SK-N-MC (cell line): ENCODE results near the gene PEPD.

ENCODE experiments used
- DNase-seq: peaks from one replicate; pipeline ENCODE4 v3.0.0-alpha.2; 2011; ENCODE audit warnings: low read depth, low spot score
- H3K27ac ChIP-seq: fragments of 200-600 bp; sonication (generic); 2 replicates; pipeline ENCODE4 v1.5.1; 2016; ENCODE audit warnings: mixed run types
- H3K36me3 ChIP-seq: fragments of 200-600 bp; sonication (generic); 2 replicates; pipeline ENCODE4 v1.6.1; 2017; ENCODE audit warnings: antibody characterized with exemption, low read length, mixed read lengths; ENCODE audit not compliant: insufficient read depth
- H3K4me3 ChIP-seq: fragments of 200-600 bp; sonication (generic); 2 replicates; pipeline ENCODE4 v1.5.1; 2016
- H3K9ac ChIP-seq: fragments of 200-600 bp; sonication (generic); 2 replicates; pipeline ENCODE4 v1.8.0; 2017; ENCODE audit warnings: mixed run types, mixed read lengths; ENCODE audit not compliant: insufficient read length
- H3K9me3 ChIP-seq: fragments of 200-600 bp; sonication (generic); 2 replicates; pipeline ENCODE4 v1.6.1; 2017; ENCODE audit warnings: low read depth, mild to moderate bottlenecking, antibody characterized with exemption, low read length, moderate library complexity, mixed read lengths
- EZH2 ChIP-seq: fragments of 200-600 bp; sonication (generic); IDR thresholded peaks from one replicate; pipeline ENCODE4 v1.6.1; 2017; ENCODE audit warnings: antibody characterized with exemption
- FOXP2 ChIP-seq: optimal IDR thresholded peaks from 2 replicates; pipeline ENCODE3; 2011; ENCODE audit warnings: mild to moderate bottlenecking, moderate library complexity; ENCODE audit not compliant: insufficient read depth; ENCODE audit errors: extremely low read length, control extremely low read depth
- POLR2AphosphoS5 ChIP-seq: IDR thresholded peaks from 2 replicates; pipeline ENCODE4 v1.6.1; 2012; ENCODE audit warnings: mild to moderate bottlenecking, low read depth, low read length, borderline replicate concordance

PEPD gene

GRCh38 chr19:33343301-33343700 lies 178.3 kb downstream of the PEPD start:
- Histone ChIP-seq H3K36me3 (no peaks in the 10 kb centered on the region), H3K9ac (no peak overlapping the region), H3K4me3 (no peak overlapping the region), H3K27ac (no peak overlapping the region), H3K9me3 (no peaks in the 10 kb centered on the region)
- no peak for TF ChIP-seq EZH2
- no peak for TF ChIP-seq POLR2AphosphoS5
- no peak for TF ChIP-seq FOXP2
- no peak for DNase-seq

GRCh38 chr19:33340991-33341390 lies 180.6 kb downstream of the PEPD start:
- H3K27ac ChIP-seq: no peak overlapping the region
- H3K9me3 ChIP-seq: no peaks in the 10 kb centered on the region
- TF ChIP-seq EZH2: no peak
- H3K4me3 ChIP-seq: no peak overlapping the region
- no peak for DNase-seq
- H3K9ac ChIP-seq: no peak overlapping the region
- no peaks in the 10 kb centered on the region for H3K36me3 ChIP-seq

DNA sequence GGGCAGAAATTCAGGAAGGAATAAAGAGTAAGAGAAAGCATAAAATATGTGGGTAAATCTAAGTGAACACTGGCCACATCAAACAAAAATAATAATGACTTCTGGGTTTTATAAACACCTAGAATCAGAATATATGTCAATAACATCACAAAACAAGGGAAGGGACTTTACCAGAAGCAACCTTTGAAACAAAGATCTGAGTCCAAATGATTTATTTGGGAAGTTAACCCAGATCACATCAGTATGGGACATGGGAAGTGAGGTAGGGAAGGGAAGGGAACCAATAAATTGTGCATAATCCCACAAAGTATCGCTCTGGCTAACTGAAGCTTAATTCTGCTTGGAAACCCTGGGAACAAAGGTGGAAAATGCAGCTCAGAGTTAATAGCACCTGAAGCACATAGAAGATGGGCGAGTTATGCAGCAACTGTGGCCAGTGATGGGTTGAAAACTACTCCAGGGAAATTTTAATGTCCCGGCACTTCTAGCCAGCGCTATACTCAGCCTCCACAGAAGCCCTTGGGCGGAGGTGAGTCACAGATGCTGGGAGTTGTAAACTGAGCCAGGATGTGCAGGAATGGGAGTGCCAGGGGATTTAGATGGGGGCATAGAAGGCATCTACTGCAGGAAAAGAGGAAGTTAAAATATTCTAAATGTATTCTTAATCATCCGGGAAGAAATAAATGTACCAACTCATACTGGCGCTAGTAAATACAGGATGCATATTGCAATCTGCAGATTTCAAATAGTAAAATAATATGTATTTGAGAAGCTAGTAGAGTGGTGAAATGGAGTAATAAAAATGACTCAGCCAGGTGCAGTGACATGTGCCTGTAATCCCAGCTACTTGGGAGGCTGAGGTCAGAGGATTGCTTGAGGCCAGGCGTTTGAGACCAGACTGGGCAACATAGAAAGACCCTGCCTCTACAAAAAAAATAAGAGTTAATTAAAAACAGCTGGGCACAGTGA lies 182.3 kb downstream of the PEPD start:
- H3K4me3 ChIP-seq: no peak overlapping the region
- H3K9me3 ChIP-seq: no peaks in the 10 kb centered on the region
- no peak for DNase-seq
- H3K36me3 ChIP-seq: no peaks in the 10 kb centered on the region
- no peak overlapping the region for H3K9ac ChIP-seq
- TF ChIP-seq POLR2AphosphoS5 (no peak), EZH2 (no peak), FOXP2 (no peak)
- H3K27ac ChIP-seq: no peak overlapping the region
